HG03196 (cell line): ENCODE data around the gene SEMA4B.

Source experiments
- ATAC-seq: cut with Tn5 transposase; IDR thresholded peaks from one replicate; pipeline ENCODE4 v1.9.1; 2021; ENCODE audit not compliant: unreplicated experiment

Gene SEMA4B

DNA sequence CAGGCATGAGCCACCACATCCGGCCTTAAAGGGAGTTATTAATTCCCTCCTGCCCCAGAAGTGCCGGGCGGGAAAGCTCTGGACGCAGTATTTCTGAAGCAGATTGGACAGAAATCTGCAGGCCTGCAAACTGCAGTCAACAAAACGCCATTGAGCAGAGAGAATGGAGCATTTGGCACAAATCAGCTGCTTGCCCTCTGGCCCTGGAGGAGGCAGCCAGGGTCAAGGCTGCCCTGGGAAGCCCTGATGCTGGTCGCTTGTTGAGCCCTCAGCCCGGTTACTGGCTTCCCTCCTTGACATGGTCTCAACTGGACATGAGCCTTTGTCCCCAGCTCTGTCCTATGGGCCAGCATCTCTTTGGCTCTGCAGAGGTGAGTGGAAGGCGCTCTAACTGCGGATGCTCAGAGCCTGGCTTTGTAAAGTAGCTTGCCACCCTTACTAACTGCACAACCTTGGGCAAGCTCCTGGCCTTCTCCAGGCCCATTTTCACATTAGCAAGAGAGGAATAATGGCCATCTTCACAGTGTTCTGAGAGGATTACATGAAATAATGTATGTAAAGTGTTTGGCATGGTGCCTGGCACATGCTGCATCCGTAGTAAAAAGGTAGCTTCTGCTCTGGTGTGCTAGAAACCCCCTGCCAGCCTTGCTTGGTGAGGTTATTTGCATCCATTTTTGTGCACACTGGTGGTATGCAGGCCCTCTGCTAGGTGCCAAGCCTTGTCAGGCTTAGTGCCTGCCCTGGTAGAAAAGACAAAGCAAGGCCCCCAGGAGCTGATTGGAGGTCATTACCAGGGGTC is 4.1 kb downstream of the SEMA4B start:
- ATAC-seq = no peak

DNA sequence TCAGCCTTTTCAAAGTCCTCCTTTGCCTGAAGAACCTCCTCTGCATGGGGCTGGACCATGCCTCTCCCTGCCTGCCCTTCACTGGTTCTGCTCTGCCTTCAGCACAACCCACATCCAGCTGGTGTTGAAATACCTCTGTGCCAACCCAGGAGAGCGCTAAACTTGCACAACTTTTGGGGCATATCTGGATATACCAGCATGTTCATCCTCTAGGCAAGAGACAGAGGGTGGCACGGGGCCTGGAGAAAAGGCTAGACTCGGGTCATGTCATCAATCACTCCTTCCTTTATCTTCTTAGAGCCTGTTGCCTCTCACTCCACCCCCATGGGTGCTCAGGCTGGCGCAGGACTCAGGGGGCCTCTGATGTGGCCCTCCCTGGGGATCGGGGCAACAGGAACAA is 4.8 kb downstream of the SEMA4B start:
- ATAC-seq = no peak

- ATAC-seq = no peak
Observed at GRCh38 chr15:90207252-90207651, 6.1 kb downstream of the SEMA4B start.

DNA sequence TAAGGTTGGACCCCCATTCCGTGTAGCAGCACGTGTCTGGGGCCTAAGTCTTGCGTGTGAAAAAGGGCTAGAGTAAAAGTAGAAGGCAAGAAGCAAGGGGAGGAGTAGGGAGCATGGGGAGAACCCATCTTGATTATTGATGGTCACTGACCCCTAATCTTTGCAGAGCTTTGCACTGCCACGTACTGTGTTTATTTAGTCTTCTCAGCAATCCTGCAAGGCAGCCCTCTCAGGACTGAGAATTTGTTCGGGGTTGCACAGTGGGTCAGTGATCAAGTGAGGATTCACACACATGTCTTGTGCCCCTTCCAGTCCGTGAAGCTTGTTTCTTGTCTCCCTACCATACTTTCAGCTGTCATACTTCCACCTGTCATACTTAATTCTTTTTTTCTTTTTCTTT is 7.2 kb downstream of the SEMA4B start:
- ATAC-seq = no peak

DNA sequence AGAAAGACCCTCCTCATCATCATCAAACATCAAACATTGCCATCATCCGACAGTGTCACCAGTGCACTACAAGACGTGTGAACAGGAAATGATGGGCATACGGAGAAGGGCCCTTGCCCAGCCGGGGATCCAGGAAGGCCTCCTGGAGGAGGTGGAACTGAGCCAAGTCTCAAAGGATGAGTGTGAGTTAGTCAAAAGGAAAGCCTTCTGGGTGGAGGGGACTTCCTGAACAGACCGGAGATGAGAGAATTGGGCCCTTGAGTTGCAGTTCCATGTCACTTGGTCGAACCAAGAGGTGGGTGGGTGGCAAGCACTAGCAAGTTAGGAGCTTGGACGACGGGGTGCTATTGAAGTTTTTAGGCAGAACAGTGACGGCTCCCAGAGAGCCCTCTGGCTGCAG is 8.5 kb downstream of the SEMA4B start:
- no peak for ATAC-seq

DNA sequence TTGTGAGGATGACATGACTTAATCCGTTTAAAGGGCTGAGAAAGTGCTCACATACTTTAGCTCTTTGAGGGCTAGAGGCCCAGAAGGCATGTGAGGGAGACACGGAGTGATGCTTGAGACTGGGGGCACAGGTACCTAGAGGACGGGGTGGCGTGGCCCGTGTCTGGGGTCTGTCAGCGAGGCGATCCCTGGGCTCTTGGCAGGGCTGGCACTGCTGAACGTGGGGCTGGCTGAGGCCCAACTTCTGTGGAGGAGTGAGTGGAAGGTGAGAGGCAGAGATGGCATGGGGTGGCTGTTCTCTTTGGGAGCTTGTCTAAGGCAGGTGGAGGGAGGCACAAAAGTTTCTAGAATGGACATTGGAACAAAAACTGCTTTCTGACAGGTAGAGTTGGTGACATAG is 9.5 kb downstream of the SEMA4B start:
- ATAC-seq = no peak

DNA sequence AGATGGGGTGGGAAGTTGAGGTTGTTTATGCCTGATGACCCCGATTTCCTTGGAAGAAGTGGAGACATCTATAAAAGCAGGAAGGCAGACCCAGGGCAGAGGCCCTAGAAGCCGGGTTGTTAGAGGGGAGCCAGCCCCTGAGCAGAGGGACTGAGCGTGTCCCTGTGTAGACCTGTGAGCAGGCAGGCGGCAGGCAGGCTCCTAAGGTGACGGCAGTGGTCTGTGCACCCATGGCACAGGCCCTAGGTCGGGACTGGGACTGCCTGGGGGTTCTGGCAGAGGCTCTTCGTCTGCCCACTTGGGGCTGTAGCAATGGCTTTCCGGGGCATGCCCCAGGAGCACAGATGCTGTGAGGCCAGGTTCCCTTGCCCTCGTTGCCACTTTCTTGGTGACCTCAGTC is 9.9 kb downstream of the SEMA4B start:
- no peak for ATAC-seq

DNA sequence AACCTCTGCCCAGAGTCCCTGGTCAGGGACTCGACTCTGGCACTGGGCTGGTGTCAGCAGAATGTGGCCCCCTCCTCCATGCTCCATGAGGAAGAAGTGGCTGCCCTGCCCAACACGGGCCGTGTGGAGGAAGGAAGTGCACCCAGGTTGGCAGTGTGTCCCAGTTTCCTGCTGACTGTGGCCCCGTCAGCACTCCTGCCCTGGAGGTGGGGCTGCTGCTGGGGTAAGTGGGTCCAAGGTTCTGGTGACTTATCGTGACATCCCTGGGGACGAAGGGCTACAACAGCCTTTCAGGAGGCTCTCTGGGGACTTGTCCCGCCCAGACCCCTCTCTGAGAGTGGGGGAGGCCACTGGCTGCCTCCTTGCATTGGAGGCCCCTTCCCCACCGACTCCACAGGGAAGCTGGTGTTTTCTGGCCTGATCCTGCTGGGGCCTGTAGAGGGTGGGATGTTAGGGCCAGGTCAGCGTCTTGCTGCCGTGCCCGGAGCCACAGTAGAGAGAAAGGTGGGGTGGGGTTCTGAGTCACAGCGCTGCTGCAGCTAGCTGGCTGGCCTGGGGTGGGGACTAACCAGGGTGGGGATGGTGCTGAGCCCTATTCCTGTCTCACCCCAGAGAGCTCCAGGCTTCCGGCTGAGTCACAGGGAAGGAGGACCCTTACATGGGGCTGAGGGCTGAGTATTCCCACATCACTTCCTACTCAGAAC is 10.5 kb downstream of the SEMA4B start:
- ATAC-seq = no peak

- no peak for ATAC-seq
Observed at GRCh38 chr15:90212221-90213098, 11.3 kb downstream of the SEMA4B start.

DNA sequence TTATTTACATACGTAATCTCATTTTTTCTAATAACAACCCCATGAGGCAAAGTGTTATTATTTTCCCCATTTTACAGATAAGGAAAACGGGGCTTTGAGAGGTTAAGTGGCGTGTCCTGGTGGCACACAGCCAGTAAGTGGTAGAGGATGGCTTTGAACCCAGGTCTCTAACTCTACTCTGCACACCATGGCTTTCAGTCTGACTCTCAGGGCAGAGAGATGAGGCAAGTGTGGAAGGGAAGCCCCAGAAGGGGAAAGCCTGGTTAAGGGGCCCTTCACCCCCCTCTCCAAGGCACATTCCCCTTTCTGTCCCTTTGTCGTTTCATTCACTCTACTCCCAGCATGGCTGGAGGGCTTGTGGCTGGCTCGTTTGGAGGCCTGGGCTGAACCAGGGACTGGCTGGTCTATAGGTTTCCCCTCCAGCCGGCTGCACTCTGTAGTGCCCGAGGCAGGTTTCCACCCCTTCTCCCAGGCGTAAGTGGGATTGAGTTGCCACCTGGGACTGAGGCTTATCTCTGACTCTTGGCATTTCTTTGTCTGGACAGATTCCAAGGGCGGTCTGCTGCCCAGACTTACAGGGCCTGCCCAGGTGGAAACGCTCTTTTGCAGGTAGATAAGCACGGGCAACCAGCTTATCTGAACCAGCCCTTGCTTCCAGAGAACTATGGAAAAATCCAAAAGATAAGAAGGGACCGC is 12.1 kb downstream of the SEMA4B start:
- no peak for ATAC-seq

DNA sequence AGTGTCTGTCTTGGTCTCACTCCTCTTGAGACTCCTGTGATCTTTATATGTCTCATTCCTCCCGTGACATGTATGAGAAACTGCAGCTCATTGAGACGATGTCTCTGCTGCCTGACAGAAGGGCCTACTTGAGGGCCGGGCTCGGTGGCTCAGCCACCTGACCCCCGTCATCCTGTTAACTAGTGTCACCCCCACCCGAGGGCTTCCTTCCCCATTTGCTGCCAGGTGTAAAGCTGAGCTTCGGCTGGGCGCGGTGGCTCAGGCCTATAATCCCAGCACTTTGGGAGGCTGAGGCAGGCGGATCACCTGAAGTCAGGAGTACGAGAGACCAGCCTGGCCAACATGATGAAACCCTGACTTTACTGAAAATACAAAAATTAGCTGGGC is 12.7 kb downstream of the SEMA4B start:
- ATAC-seq = no peak

DNA sequence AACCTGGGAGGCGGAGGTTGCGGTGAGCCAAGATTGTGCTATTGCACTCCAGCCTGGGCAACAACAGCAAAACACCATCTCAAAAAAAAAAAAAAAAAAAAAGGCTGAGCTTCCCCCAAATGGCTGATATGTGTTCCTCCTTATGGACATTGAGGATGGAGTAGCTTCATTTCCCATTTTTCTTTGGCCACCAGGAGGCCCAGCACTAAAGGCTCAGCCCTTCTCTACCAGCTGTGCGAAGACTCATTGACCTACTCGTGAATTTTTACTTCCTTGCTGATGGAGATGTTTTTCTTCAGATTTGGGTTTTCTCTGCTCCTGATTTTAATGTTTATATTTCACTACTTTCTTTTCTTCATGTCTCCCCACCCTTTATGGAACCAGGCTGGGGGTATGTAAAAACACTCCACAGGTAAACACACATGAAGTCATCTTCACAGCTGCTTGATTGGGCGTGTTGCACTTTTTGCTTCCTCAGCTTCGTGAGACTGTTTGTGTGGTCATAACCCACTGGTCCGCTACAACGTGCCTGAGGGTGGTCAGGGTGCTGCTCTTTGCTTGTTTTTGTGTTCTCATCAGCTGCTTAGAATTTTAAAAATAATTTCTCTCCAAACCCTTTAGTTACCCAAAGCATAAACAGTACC is 13.5 kb downstream of the SEMA4B start:
- no peak for ATAC-seq

DNA sequence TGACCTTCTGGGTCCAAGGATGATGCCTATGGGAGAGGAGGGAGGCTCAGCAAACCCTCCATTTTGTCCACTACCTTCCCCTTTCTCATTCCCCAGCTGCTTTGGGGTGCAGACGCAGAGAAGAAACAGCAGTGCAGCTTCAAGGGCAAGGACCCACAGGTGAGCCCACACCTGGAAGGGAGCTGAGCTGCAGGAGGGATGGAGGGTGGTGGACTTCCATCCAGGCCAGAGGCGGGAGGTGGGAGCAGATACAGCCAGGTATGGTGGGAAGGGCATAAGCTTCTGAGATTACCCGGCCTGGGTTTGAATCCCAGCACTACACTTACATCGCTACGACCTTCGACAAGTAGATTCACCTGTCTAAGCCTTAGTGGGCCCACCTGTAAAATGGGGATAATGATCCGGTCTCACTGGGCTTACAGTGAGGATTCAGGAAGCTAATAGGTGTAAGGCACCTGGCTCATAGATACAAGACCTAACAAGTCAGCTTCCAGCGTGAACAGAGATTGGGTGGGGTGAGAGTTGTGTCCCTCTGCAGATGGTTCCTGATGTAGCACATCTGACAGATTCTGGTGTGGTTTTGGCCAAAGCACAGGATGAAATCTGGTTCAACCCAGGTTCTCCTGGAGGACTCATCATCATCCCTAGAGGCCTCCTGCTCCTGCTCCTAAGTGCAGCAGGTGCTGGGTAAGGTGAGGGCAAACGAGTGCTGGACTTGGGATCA is 16.7 kb downstream of the SEMA4B start:
- ATAC-seq = no peak

- ATAC-seq = no peak
Observed at GRCh38 chr15:90219421-90220141, 18.5 kb downstream of the SEMA4B start.

DNA sequence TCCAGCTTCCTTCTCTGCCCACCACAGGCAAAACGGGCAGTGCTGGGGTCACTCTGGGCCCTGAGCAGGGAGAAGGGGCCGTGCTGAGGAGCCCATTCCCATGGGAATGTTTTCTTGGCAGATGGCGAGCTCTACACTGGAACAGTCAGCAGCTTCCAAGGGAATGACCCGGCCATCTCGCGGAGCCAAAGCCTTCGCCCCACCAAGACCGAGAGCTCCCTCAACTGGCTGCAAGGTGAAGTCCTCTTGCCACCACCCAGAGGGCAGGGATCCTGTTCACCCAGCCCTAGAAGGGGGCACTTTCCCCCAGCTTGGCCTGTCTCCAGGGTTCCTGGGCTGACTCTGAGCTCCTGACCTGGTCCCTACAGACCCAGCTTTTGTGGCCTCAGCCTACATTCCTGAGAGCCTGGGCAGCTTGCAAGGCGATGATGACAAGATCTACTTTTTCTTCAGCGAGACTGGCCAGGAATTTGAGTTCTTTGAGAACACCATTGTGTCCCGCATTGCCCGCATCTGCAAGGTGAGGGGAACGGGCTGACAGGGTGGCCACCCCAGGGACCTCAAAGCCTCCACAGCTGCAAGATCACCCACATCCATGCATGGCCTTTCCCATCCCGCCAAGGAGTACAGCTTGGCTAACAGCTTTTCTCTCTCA is 20.2 kb downstream of the SEMA4B start:
- no peak for ATAC-seq

GRCh38 chr15:90222547-90222946 is 21.4 kb downstream of the SEMA4B start:
- no peak for ATAC-seq

DNA sequence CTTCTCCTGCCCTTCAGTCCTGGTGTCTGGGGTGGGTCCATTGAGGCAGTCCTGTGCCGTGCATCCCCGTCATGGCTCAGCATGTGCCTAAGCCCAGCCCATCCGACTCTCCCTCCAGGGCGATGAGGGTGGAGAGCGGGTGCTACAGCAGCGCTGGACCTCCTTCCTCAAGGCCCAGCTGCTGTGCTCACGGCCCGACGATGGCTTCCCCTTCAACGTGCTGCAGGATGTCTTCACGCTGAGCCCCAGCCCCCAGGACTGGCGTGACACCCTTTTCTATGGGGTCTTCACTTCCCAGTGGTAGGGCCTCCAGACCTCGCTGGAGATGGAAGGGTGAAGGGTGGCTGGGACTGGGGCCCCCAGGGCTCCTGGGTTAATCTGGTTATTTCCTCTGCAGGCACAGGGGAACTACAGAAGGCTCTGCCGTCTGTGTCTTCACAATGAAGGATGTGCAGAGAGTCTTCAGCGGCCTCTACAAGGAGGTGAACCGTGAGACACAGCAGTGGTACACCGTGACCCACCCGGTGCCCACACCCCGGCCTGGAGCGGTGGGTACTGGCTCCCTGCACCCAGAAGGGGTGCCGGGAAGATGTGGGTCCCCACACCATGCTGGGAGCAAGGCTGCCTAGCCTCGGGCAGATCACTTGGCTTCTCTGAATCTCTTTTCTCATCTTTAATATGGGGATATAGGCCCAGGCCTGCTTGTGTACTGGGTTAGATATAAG is 22.5 kb downstream of the SEMA4B start:
- ATAC-seq = no peak

- ATAC-seq = no peak
Observed at GRCh38 chr15:90225047-90225446, 23.9 kb downstream of the SEMA4B start.
